Uterus (tissue), 2 donors: ENCODE measurements around the gene SLAIN2.

Experiments
- CTCF ChIP-seq, 4 experiments: fragments of 200-600 bp in 2 of 4; fragments of 450-650 bp in 2 of 4; sonication (generic) in 2 of 4; IDR thresholded peaks; one replicate each; pipeline ENCODE4 v1.5.1; 2016 to 2019; ENCODE audit warnings: antibody characterized with exemption in 4 of 4, mild to moderate bottlenecking in 2 of 4, moderate library complexity in 1 of 4
- POLR2A ChIP-seq, 2 donors: fragments of 450-650 bp; IDR thresholded peaks; one replicate each; pipeline ENCODE4 v1.6.1; 2016; ENCODE audit warnings: antibody characterized with exemption in 2 of 2, mild to moderate bottlenecking in 1 of 2, moderate library complexity in 1 of 2

- TF ChIP-seq CTCF (IDR thresholded peaks at IDR 0.05), result no peak
- no peak for TF ChIP-seq POLR2A (IDR thresholded peaks at IDR 0.05)
Observed at GRCh38 chr4:48300004-48300403, 41.3 kb upstream of the SLAIN2 start.
